HepG2 (cell line): ENCODE results near the gene OOSP1.

Source experiments
- CTCF ChIP-seq: sonication (generic); formaldehyde crosslinking; IDR thresholded peaks from 2 replicates; pipeline ENCODE4 v1.5.0; 2020; ENCODE audit warnings: mild to moderate bottlenecking, missing genetic modification reagents, moderate library complexity
- ERF ChIP-seq: IDR thresholded peaks from 2 replicates; pipeline ENCODE4 v1.6.1; 2018; ENCODE audit warnings: missing biosample characterization, missing genetic modification reagents
- ZNF549 ChIP-seq: sonication (generic); formaldehyde crosslinking; IDR thresholded peaks from 2 replicates; pipeline ENCODE4 v1.5.0; 2020; ENCODE audit warnings: missing genetic modification reagents

DNA sequence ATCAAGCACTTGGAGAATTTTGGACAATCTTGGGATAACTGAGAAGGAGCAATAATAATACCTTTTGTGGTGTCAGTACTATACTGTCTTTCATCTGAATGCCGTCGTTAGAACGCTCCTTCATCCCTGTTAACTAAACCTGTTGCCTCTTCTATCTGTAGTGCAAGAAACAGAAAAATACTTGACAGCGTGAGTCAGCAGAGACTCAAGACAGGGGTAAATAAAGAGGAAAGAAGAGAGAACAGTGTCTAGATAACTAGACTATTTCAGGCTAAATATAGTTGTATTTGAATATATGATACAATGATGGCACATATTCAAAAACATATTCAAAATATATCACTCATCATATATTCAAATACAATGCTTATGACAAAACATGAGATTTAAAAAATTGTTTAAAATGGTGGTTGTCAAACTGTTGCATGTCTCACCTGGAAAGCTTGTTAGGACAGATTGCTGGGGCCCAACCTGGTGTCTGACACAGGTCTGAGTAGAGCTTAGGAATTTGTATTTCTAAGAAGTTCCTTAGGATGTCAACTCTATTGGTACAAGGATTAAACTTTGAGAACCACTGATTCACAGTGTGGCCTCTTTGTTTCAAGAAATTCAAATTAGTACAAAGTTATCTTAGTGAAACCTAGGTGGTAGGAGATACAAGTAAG, 43.0 kb downstream of the OOSP1 start:
- TF ChIP-seq ZNF549 (CRISPR knock-in tag), result no peak
- no peak for TF ChIP-seq ERF
- TF ChIP-seq CTCF (CRISPR knock-in tag), result no peak
